PC-9 (cell line): Measurements from ENCODE around the gene TSGA10.

Experiments
- EZH2 ChIP-seq: fragments of 200-600 bp; sonication (generic); IDR thresholded peaks from 2 replicates; pipeline ENCODE4 v1.8.0; 2017; ENCODE audit warnings: antibody characterized with exemption, low read depth
- TF ChIP-seq, protein P1 (sequence below): fragments of 200-600 bp; sonication (generic); conservative IDR thresholded peaks from 2 replicates; pipeline ENCODE4 v1.6.1; 2017; ENCODE audit warnings: mixed run types, antibody characterized with exemption, mild to moderate bottlenecking, moderate library complexity

DNA sequence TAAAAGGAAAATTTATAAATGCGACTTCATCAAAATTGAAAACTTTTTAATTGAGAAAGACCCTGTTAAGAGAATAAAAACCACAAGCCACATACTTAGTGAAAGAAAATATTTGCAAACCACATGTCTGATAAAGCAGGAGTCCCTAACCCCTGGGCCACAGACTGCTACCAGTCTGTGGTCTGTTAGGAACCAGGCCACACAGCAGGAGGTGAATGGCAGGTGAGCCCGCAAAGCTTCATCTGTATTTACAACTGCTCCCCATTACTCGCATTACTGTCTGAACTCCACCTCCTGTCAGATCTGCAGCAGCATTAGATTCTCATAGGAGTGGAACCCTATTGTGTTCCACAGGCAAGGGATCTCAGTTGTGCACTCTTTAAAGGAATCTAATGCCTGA is 123.3 kb downstream of the TSGA10 start:
- TF ChIP-seq, protein P1, sequence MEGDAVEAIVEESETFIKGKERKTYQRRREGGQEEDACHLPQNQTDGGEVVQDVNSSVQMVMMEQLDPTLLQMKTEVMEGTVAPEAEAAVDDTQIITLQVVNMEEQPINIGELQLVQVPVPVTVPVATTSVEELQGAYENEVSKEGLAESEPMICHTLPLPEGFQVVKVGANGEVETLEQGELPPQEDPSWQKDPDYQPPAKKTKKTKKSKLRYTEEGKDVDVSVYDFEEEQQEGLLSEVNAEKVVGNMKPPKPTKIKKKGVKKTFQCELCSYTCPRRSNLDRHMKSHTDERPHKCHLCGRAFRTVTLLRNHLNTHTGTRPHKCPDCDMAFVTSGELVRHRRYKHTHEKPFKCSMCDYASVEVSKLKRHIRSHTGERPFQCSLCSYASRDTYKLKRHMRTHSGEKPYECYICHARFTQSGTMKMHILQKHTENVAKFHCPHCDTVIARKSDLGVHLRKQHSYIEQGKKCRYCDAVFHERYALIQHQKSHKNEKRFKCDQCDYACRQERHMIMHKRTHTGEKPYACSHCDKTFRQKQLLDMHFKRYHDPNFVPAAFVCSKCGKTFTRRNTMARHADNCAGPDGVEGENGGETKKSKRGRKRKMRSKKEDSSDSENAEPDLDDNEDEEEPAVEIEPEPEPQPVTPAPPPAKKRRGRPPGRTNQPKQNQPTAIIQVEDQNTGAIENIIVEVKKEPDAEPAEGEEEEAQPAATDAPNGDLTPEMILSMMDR: no peak
- TF ChIP-seq EZH2: no peak
